NB4 (cell line): ENCODE results near the gene CCDC158.

Experiments
- POLR2A ChIP-seq: IDR thresholded peaks from 2 replicates; pipeline ENCODE4 v1.6.1; 2011; ENCODE audit warnings: mild to moderate bottlenecking; ENCODE audit not compliant: insufficient read length; ENCODE audit errors: extremely low read depth
- TF ChIP-seq, protein P1 (sequence below): IDR thresholded peaks from one replicate; pipeline ENCODE4 v1.5.1; 2012; ENCODE audit warnings: low read depth, low read length

GRCh38 chr4:76278583-76278982 is 142.4 kb downstream of the CCDC158 start:
- TF ChIP-seq, protein P1, sequence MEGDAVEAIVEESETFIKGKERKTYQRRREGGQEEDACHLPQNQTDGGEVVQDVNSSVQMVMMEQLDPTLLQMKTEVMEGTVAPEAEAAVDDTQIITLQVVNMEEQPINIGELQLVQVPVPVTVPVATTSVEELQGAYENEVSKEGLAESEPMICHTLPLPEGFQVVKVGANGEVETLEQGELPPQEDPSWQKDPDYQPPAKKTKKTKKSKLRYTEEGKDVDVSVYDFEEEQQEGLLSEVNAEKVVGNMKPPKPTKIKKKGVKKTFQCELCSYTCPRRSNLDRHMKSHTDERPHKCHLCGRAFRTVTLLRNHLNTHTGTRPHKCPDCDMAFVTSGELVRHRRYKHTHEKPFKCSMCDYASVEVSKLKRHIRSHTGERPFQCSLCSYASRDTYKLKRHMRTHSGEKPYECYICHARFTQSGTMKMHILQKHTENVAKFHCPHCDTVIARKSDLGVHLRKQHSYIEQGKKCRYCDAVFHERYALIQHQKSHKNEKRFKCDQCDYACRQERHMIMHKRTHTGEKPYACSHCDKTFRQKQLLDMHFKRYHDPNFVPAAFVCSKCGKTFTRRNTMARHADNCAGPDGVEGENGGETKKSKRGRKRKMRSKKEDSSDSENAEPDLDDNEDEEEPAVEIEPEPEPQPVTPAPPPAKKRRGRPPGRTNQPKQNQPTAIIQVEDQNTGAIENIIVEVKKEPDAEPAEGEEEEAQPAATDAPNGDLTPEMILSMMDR, result no peak
- TF ChIP-seq POLR2A, result no peak
